HG03575 (cell line): Measurements from ENCODE around the gene HMCN2.
"Not testable (repeated sequence)": the region's sequence is repeated elsewhere in the genome, so short reads cannot be mapped to it uniquely, and the experiment has no call there.

ENCODE experiments used
- ATAC-seq: cut with Tn5 transposase; IDR thresholded peaks from one replicate; pipeline ENCODE4 v1.9.1; 2021; ENCODE audit not compliant: unreplicated experiment, insufficient number of reproducible peaks, low FRiP score; ENCODE audit errors: extremely low read depth

The HMCN2 gene

GRCh38 chr9:130431536-130432303, 166.2 kb downstream of the HMCN2 start:
- no peak for ATAC-seq

- no peak for ATAC-seq
Observed at GRCh38 chr9:130432362-130432761, 166.8 kb downstream of the HMCN2 start.

DNA sequence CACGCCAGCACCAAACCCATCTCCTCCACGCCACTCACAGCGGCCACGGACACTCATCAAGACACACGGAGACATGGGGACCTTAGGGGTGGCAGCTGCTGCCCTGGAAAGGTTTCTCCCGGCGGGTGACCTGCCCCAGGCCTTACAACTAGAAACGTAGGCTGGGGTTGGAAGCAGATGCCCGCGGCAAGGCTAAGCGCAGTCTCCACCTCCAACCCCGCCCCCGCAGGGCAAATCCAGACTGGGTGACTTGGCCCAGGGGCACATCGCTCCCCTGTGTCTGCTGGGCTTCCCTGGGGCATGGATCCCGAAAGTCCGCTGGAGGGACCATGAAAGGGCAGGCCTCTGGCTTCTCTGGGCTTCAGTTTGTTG, 167.2 kb downstream of the HMCN2 start:
- ATAC-seq = no peak

- ATAC-seq = no peak
Observed at GRCh38 chr9:130433168-130433946, 167.8 kb downstream of the HMCN2 start.

DNA sequence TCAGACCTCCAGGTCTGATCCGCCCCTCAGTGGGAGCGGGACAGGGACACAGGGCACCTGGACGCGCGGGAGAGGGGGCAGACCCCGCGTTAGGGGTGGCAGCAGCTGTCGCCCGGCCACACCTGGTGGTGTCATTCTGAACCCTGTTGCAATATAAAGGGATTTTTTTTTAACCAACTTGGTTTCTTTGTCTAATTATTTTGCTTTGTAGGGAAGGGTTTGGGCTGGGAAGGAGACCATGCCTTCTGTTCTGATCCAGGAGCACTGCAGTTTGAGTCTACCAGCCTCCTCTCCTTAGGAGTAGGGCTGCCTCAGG, 168.3 kb downstream of the HMCN2 start:
- no peak for ATAC-seq

GRCh38 chr9:130434656-130435055, 169.1 kb downstream of the HMCN2 start:
- ATAC-seq = not testable (repeated sequence)

- no peak for ATAC-seq
Observed at GRCh38 chr9:130437011-130437789, 171.6 kb downstream of the HMCN2 start.

- ATAC-seq = no peak
Observed at GRCh38 chr9:130438382-130438981, 172.9 kb downstream of the HMCN2 start.

DNA sequence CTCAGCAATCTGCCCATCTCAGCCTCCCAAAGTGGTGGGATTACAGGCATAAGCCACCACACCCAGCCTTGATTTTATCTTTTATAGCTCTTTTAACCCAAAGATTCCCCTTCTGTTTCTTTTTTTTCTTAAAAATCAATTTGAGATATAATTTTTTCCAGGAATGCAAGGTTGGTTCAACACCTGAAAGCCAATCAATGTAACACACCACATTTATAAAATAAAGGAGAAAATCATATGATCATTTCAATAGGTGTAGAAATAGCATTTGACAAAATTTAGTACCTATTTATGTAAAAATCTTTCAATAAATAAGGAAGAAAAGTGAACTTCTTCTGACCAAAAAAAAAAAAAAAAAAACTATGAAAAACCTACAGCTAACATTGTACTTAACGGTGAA, 175.5 kb downstream of the HMCN2 start:
- ATAC-seq = no peak

- ATAC-seq = no peak
Observed at GRCh38 chr9:130442746-130443455, 177.3 kb downstream of the HMCN2 start.

- no peak for ATAC-seq
Observed at GRCh38 chr9:130443456-130443801, 177.9 kb downstream of the HMCN2 start.

DNA sequence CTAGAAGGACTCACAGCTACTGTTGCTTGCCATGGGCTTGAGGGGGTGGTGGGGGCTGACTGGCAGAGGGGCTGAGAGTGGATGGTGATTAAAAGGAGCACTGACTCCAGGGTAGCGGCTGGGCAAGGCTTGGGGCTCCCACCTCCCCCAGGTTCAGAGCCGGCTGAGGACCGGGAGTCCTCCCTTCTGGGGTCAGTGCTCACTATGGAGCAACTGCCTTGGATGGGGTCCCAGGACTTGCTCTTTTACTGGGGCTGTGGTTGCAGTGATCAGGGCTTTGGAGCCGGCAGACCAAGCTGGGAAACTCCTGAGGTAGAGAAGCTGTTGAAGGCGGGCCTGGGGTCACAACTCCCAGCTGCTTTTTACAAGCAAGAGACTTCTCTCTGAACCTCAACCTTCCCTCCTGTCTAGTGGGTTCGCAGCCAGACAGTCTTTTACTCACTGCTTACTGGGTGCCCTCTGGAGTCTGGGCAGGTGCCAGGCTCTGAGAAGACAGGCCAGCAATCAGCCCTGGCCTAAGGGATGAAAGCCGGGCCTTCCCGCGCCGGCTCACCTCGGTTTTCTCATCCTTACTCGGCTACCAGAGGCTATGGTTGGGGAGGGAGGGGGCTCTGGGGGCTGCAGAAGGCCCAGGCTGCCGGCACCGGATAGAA, 178.4 kb downstream of the HMCN2 start:
- no peak for ATAC-seq

GRCh38 chr9:130444565-130445221, 179.1 kb downstream of the HMCN2 start, which contains the start of gene ASS1:
Gene ASS1 (plus strand): TSS chr9:130444961. CDS start chr9:130452229, 7,268 bp downstream.
- no peak for ATAC-seq

DNA sequence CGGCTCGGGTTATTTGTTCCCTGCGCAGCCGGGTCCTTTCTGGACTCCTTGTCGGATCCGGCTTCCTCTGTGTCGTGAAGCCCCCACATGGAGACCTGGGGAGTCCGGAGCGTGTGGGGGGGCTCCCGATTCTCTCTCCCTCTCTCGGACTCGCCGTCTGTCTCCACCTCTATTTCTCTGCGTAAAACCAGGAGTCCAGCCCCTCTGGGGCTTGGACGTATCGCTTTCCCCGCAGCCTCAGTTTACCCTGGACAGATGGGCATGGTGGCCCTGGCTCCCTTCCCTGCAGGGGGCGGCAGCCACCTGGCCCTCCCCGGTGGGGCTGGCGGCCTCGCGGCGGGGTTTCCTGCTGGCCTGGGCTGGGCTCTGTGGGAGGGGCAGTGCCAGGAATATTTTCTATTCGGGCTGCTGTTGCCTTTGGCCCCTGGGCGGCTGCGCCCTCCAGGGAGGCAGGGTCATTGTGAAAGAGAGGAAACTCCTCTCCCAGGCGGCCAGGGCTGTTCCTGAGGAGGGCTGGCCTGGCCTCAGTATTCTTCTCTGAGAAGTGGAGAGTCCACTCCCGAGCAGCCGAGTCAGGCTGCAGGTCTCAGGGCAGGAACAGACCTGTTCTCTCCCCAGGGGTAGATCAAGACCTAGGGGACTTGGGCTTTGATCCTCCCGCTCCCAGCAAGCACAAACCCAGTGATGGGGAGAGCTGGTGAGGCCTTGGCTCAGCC, 179.9 kb downstream of the HMCN2 start:
- no peak for ATAC-seq

GRCh38 chr9:130446101-130446861, 180.7 kb downstream of the HMCN2 start:
- ATAC-seq = no peak

DNA sequence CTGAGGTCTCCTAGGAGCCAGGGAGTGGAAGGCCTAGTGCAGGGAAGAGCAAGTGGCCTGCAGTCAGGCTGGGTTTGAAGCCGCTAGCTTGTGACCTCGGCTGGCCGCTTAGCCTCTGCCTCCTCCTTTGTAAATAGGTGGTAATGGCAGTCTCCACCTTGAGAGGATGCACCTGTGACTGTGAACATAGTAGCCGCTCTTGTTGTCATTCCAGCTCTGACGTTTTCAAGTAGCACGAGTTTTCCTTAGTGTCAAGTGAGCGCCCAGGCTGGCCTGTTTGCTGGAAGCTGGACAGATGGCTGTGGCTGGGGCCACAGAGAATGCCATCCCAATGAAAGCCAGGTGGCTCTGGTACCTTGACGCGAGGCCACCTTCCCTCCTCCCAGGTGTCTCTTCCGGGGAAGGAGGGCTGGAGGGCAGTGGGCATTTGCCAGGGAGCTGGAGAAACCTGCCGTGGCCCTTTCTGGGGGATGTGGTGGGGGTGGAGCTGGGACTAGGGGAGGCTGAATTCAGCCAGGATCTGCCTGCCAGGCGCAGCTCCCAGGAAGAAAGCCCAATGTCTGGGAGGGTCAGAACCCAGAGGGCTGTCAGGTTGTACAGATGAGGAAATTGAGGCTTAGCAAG, 181.7 kb downstream of the HMCN2 start:
- ATAC-seq = no peak
